Neuron (in vitro differentiated cells): ENCODE measurements around the gene SLC39A5.

Experiments
- H2AFZ ChIP-seq: one replicate; pipeline ENCODE4 v1.6.1; 2013; ENCODE audit warnings: low read depth, mild to moderate bottlenecking, inconsistent platforms, low read length, moderate library complexity
- H3K27me3 ChIP-seq: one replicate; pipeline ENCODE4 v1.6.1; 2013; ENCODE audit warnings: low read length; ENCODE audit not compliant: insufficient read depth
- H3K36me3 ChIP-seq: one replicate; pipeline ENCODE4 v1.6.1; 2013; ENCODE audit warnings: low read length; ENCODE audit not compliant: insufficient read depth
- H3K4me1 ChIP-seq: one replicate; pipeline ENCODE4 v1.6.1; 2013; ENCODE audit warnings: low read length; ENCODE audit not compliant: insufficient read depth
- H3K4me3 ChIP-seq: 2 replicates; pipeline ENCODE4 v1.5.1; 2013; ENCODE audit warnings: mild to moderate bottlenecking, low read length, moderate library complexity
- H3K9me3 ChIP-seq: one replicate; pipeline ENCODE4 v1.6.1; 2013; ENCODE audit warnings: low read length

SLC39A5 gene

DNA sequence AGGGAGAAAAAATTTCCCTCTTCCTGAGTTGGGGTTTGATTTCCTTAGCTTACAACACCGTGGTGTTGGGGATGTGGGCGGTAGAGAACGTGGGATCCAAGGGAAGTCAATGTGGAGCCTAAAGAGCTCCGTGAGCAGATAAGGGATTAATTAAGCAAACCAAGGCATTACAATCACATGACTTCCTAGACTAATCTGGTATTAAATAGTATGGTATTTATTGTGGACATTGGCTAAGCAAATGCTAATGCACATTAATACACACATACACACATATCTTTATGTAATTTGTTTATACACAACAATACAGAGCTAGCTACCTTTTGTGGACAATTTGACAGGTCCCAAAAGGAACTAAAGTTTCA is 7.3 kb upstream of the SLC39A5 start:
- Histone ChIP-seq H2AFZ (peak overlapping the region; percentile 52), H3K4me1 (peaks cover 26% of the 10 kb centered on the region), H3K9me3 (peaks cover under 1% of the 10 kb centered on the region), H3K4me3 (peak overlapping the region; percentile 76), H3K27me3 (no peaks in the 10 kb centered on the region), H3K36me3 (peaks cover 7% of the 10 kb centered on the region)

DNA sequence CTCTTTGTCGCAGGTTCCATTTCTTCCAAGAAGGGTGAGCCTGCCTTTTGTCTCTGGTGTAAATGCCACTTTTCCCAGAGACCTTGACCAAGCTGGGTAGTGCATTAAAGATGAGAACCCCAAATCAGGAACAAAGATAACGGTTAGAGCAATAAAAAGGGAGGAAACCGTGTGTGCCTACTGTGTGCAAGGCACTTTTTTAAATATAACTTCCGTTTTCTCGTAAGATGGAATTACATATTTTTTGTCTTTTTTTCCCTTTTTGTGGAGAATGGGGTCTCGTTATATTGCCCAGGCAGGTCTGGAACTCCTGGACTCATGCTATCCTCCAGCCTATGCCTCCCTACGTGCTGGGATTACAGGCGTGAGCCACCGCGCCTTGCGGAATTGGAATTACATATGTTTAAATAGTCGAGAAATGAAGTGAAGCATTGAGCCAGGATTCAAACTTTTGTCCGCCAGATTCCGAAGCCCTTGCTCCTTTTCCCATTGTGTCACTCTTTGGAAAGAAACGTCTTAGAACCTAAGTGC is 6.2 kb upstream of the SLC39A5 start:
- peak overlapping the region; percentile 37 for H3K4me3 ChIP-seq
- peaks cover 26% of the 10 kb centered on the region for H3K4me1 ChIP-seq
- H2AFZ ChIP-seq, result no peak overlapping the region
- H3K36me3 ChIP-seq, result peaks cover 10% of the 10 kb centered on the region
- H3K27me3 ChIP-seq, result no peaks in the 10 kb centered on the region
- H3K9me3 ChIP-seq, result no peaks in the 10 kb centered on the region

DNA sequence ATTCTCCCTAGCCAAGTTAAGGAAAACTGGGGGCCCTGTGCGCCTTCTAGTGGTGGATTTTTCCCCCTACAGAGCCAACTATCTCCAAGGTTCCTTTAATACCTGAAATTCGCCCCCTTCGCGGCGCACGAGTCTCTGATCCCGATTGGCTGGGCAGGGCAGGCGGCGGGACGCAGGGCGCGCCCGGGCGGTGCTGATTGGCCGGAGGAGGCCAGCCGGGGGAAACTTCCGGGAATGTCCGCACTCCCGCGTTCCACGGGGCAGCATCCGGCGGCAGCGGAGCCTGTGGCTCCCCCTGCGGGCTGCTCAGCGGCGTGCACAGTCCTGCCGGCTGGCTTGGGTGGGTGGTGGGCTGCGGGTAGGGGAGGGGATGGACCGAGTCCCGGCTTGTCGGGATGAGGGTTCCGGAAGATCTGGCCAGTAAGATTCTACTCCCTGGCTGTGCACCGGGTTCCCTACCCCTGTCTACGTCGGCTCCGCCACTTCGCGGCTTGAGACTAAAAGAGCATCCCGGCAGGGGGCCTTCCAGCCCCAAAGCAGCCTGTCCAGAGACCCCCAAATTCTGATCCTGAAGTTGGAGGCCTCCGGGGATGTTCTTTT is 5.6 kb upstream of the SLC39A5 start, which contains the start of gene NABP2:
TSS of gene NABP2 (plus strand) at position 241 of the 600 bp plus-strand sequence. CDS start 515 bp downstream, outside the sequence.
- Histone ChIP-seq H3K27me3 (no peaks in the 10 kb centered on the region), H2AFZ (peak within 1 kb of the TSS; percentile 20), H3K9me3 (no peaks in the 10 kb centered on the region), H3K4me3 (peak within 1 kb of the TSS; percentile 88), H3K4me1 (peaks cover 26% of the 10 kb centered on the region), H3K36me3 (peaks cover 11% of the 10 kb centered on the region)

DNA sequence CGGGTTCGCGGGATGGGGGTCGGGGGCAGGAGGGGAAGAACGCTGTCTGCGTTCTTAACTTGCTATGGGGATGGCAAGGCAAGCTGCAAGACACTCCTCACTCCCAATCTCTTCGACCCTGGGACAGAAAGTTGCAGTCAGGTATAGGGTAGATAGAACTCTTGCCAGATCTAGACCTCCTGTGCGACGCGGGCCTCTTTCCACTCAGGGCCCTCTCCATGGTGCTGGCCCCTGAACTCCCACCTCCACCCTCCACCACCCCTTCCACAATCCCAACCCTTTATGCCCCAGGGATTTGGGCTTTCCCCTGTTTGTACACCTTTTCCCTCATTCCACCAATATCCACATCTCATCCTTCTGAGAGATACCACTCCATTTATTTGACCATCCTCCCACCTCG is 4.9 kb upstream of the SLC39A5 start:
- Histone ChIP-seq H3K36me3 (peaks cover 11% of the 10 kb centered on the region), H3K4me1 (peaks cover 26% of the 10 kb centered on the region), H2AFZ (peak overlapping the region; percentile 20), H3K27me3 (no peaks in the 10 kb centered on the region), H3K9me3 (no peaks in the 10 kb centered on the region), H3K4me3 (peak overlapping the region; percentile 88)

DNA sequence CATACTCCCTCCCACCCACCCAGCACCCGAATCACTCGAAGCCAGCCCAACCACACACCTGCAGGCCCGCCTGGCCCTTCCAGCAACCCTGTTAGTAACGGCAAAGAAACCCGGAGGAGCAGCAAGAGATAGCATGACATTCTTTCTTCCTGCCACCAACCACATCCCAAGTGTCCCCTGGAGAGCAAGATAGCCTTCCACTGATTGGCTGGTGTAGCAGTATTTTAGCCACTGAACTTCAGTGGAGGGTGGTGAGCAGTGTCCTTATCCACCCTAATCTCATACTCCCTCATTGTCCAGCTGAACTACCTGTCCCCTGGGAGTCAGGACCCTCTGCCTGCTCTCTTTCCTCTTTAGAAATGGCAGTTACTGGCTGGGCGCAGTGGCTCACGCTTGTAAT is 769 bp upstream of the SLC39A5 start:
- Histone ChIP-seq H3K36me3 (peaks cover 11% of the 10 kb centered on the region), H3K4me3 (no peak overlapping the region), H3K27me3 (no peaks in the 10 kb centered on the region), H2AFZ (no peak overlapping the region), H3K4me1 (peaks cover 9% of the 10 kb centered on the region), H3K9me3 (no peaks in the 10 kb centered on the region)

DNA sequence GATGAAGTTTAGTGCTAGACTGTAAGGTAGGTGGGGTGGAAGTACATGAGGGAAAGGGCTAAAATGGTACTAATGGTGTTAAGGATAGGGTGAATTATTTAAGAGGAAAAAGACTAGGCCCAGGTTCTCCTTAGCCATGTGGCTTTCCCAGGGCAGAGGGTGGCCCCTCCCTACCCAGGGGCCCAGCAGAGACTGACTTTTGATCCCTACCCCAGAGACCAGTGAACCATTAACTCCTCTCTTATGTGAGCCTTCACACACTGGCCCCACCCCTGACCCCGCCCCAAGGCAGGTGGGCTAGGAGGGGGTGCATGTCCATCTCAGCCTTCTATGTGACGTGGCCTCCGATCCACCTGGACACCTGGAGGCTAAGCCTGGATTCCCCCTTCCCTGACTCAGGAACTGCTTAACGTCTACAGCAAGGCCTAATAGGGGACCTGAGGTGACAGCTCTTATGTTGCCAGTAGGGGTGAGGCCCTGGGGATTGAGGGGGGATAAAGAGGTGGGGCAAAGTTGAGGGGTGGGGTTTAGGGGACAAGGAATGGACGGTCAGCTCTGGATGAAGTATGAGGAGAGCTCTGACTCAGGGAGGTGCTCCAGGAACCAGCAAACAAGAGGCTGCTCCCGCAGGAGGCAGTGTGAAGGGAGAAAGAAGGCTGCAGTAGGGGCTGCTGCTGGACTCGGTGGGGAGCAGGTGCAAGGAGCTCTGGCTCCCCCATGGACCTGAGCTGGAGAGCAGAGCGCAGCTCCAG is 757 bp downstream of the SLC39A5 start:
- no peaks in the 10 kb centered on the region for H3K27me3 ChIP-seq
- H3K4me1 ChIP-seq, result no peaks in the 10 kb centered on the region
- no peaks in the 10 kb centered on the region for H3K9me3 ChIP-seq
- H3K36me3 ChIP-seq, result peaks cover 11% of the 10 kb centered on the region
- no peak overlapping the region for H2AFZ ChIP-seq
- no peak overlapping the region for H3K4me3 ChIP-seq

DNA sequence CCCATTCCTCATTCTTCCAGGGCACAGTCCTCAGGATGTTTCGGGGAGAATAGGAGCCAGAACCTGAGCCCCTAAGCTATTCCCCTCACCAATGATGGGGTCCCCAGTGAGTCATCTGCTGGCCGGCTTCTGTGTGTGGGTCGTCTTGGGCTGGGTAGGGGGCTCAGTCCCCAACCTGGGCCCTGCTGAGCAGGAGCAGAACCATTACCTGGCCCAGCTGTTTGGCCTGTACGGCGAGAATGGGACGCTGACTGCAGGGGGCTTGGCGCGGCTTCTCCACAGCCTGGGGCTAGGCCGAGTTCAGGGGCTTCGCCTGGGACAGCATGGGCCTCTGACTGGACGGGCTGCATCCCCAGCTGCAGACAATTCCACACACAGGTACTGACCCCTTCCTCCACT is 1.3 kb downstream of the SLC39A5 start:
- Histone ChIP-seq H3K4me3 (no peak overlapping the region), H3K36me3 (peaks cover 9% of the 10 kb centered on the region), H2AFZ (no peak overlapping the region), H3K9me3 (no peaks in the 10 kb centered on the region), H3K27me3 (no peaks in the 10 kb centered on the region), H3K4me1 (no peaks in the 10 kb centered on the region)

DNA sequence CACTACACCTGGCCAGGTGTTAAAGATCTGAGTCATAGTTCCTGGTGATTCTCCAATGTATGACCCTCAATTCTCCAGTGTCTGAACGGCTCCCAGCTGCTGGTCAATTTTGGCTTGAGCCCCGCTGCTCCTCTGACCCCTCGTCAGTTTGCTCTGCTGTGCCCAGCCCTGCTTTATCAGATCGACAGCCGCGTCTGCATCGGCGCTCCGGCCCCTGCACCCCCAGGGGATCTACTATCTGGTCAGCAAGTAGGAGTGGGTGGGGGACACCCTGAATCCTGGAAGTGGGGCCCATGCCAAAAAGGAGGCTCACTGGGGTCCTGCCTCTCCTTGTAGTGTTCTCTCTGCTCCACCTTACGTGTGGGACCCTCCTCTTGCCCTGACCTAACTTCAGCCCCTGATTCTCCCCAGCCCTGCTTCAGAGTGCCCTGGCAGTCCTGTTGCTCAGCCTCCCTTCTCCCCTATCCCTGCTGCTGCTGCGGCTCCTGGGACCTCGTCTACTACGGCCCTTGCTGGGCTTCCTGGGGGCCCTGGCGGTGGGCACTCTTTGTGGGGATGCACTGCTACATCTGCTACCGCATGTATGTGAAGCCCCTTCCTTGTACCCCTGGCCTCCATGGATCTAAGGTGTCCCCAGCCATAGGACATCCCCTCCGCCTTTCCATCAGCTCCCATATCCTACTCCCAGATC is 5.0 kb downstream of the SLC39A5 start:
- Histone ChIP-seq H3K36me3 (peaks cover 15% of the 10 kb centered on the region), H3K27me3 (no peaks in the 10 kb centered on the region), H2AFZ (no peak overlapping the region), H3K4me1 (no peaks in the 10 kb centered on the region), H3K4me3 (no peak overlapping the region), H3K9me3 (no peaks in the 10 kb centered on the region)

DNA sequence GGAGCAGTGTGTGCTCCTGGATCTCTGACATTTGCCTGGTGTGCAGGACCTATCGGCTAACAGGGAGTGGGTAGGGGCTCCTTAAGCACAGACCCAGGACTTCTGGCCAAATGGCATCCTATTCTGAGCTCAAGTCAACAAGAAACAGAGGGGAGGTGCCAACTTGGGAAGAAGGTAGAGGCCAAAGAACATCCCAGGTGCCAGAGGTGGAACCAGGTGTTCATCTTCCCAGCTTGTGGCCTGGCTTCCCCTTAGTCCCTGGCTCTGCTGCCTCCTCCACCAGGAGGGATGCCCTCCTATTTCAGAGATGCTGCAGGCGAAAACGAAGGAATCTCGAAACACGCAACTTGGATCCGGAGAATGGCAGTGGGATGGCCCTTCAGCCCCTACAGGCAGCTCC is 6.2 kb downstream of the SLC39A5 start:
- no peaks in the 10 kb centered on the region for H3K27me3 ChIP-seq
- no peak overlapping the region for H2AFZ ChIP-seq
- no peaks in the 10 kb centered on the region for H3K9me3 ChIP-seq
- H3K36me3 ChIP-seq, result peaks cover 25% of the 10 kb centered on the region
- no peak overlapping the region for H3K4me3 ChIP-seq
- no peaks in the 10 kb centered on the region for H3K4me1 ChIP-seq

DNA sequence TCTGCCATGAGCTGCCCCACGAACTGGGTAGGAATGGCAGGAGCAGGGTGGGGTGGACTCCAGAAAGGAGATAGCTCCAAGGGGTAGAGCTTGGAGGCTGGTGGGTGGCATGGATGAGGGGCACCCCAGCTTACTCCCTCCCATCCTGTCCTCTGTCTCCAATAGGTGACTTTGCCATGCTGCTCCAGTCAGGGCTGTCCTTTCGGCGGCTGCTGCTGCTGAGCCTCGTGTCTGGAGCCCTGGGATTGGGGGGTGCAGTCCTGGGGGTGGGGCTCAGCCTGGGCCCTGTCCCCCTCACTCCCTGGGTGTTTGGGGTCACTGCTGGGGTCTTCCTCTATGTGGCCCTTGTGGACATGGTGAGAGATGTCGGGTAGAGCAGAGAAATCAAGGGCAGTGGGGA is 7.1 kb downstream of the SLC39A5 start:
- Histone ChIP-seq H3K9me3 (no peaks in the 10 kb centered on the region), H3K4me3 (no peak overlapping the region), H3K36me3 (peaks cover 34% of the 10 kb centered on the region), H3K4me1 (no peaks in the 10 kb centered on the region), H3K27me3 (no peaks in the 10 kb centered on the region), H2AFZ (no peak overlapping the region)

DNA sequence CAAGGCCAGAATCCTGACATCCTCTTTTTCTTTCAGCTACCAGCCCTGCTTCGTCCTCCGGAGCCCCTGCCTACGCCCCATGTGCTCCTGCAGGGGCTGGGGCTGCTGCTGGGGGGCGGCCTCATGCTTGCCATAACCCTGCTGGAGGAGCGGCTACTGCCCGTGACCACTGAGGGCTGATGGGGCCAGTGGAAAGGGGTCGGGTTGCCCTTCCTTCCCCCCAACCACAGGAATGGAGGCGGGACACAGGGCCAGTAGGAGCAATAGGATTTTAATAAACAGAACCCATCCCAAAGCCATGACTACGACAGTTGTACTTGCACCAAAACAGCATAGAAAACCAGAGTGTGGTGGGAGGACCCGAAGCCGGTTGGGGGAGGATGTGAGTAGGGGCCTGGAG is 7.7 kb downstream of the SLC39A5 start:
- Histone ChIP-seq H3K4me1 (no peaks in the 10 kb centered on the region), H3K36me3 (peaks cover 39% of the 10 kb centered on the region), H3K4me3 (no peak overlapping the region), H3K27me3 (no peaks in the 10 kb centered on the region), H3K9me3 (no peaks in the 10 kb centered on the region), H2AFZ (no peak overlapping the region)

DNA sequence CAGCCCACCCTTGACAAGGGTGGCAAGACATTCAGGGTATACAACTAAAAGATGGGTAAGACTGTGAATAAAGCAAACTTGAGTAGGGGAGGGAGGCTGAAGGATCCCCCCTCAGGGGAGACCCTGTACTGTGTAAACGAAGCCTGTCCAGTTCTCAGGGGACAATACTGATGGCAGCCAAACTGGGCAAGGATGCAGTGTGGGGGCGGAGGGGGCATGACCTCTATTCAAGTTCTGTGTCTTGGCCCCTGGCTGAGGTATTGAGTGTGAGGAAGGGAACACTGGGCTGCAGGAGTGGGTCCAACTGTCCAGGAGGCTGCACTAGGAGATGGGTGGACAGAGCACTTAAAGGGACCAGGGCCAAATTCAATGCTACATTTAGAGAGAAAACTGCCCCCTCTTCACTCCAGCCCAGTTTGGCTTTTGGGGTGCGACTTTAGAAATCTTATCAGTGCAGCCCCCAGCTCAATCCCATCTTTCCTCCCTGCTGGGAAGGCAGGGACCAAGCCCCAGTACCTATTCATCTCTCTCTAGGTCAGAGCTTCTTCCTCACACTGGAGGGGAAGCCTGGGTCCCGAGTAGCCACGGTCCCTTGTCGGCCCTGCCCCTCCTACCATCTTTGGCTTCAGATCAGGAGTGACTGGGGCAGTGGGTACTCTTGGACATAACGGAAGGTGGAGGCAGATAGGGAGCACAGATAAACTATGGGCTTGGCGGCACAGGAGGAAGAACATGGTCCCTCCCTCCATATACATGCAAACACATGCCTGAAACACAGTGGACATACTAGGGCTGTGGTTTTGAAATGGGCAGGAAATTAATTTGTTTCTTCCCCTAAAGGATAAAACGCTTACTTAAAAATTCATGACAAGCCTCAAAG is 11.8 kb downstream of the SLC39A5 start:
- H3K27me3 ChIP-seq, result no peaks in the 10 kb centered on the region
- no peaks in the 10 kb centered on the region for H3K4me1 ChIP-seq
- peaks cover 68% of the 10 kb centered on the region for H3K36me3 ChIP-seq

More for the DNA sequence above, 11.8 kb downstream of the SLC39A5 start:
- Histone ChIP-seq H2AFZ (no peak overlapping the region), H3K4me3 (no peak overlapping the region), H3K9me3 (no peaks in the 10 kb centered on the region)
